RKO (cell line): ENCODE measurements around the gene PLA2G7.
"Not testable (repeated sequence)": the region's sequence is repeated elsewhere in the genome, so short reads cannot be mapped to it uniquely, and the experiment has no call there.

Experiments
- DNase-seq: peaks from one replicate; pipeline ENCODE4 v3.0.0-alpha.2; 2016; ENCODE audit warnings: low spot score

Gene PLA2G7

GRCh38 chr6:46748940-46749503 lies 13.8 kb upstream of the PLA2G7 start:
- DNase-seq = no peak

- no peak for DNase-seq
These were observed 11.5 kb upstream of the PLA2G7 start, which contains the start of gene ANKRD66 for GRCh38 chr6:46746696-46747095. TSS of gene ANKRD66 (plus strand) at chr6:46746933. CDS start at chr6:46751949, 5,016 bp downstream.

GRCh38 chr6:46745973-46746372 lies 10.8 kb upstream of the PLA2G7 start:
- no peak for DNase-seq

- not testable (repeated sequence) for DNase-seq
These were observed 9.1 kb upstream of the PLA2G7 start for GRCh38 chr6:46744159-46744725.

GRCh38 chr6:46743425-46744158 lies 8.4 kb upstream of the PLA2G7 start:
- no peak for DNase-seq

- no peak for DNase-seq
These were observed 6.7 kb upstream of the PLA2G7 start for GRCh38 chr6:46741910-46742309.

GRCh38 chr6:46741482-46741881 lies 6.3 kb upstream of the PLA2G7 start:
- no peak for DNase-seq

- DNase-seq = no peak
These were observed 1.7 kb upstream of the PLA2G7 start for GRCh38 chr6:46736906-46737305.

- no peak for DNase-seq
These were observed 501 bp upstream of the PLA2G7 start for GRCh38 chr6:46735720-46736031.

- DNase-seq = no peak
These were observed 1.8 kb downstream of the PLA2G7 start for GRCh38 chr6:46733341-46733801.

- DNase-seq = no peak
These were observed 4.2 kb downstream of the PLA2G7 start for GRCh38 chr6:46730921-46731461.

GRCh38 chr6:46729787-46730326 lies 5.3 kb downstream of the PLA2G7 start:
- DNase-seq = no peak

GRCh38 chr6:46720401-46720800 lies 14.8 kb downstream of the PLA2G7 start:
- no peak for DNase-seq

GRCh38 chr6:46719099-46719498 lies 16.1 kb downstream of the PLA2G7 start:
- DNase-seq = peak; percentile 77

GRCh38 chr6:46715141-46715540 lies 20.0 kb downstream of the PLA2G7 start:
- peak; percentile 52 for DNase-seq

- DNase-seq = no peak
These were observed 23.7 kb downstream of the PLA2G7 start for GRCh38 chr6:46711491-46711890.

- no peak for DNase-seq
These were observed 28.7 kb downstream of the PLA2G7 start for GRCh38 chr6:46706464-46706863.

- DNase-seq = peak; percentile 65
These were observed 30.6 kb downstream of the PLA2G7 start for GRCh38 chr6:46704562-46704961.

- no peak for DNase-seq
These were observed 35.2 kb downstream of the PLA2G7 start for GRCh38 chr6:46699970-46700369.

- DNase-seq = no peak
These were observed 44.2 kb downstream of the PLA2G7 start for GRCh38 chr6:46690911-46691451.

GRCh38 chr6:46690141-46690755 lies 44.9 kb downstream of the PLA2G7 start:
- no peak for DNase-seq

- no peak for DNase-seq
These were observed 45.5 kb downstream of the PLA2G7 start for GRCh38 chr6:46689657-46690056.
